Breast epithelium (tissue), 3 donors: Measurements from ENCODE around the gene APC.

ENCODE experiments used
- POLR2A ChIP-seq: fragments of 450-650 bp; IDR thresholded peaks from one replicate; pipeline ENCODE4 v1.6.1; 2016; ENCODE audit warnings: antibody characterized with exemption, mild to moderate bottlenecking, moderate library complexity
- TF ChIP-seq, protein P1 (sequence below), 3 donors: fragments of 450-650 bp; IDR thresholded peaks; one replicate each; pipeline ENCODE4 v1.5.1; 2016 to 2017; ENCODE audit warnings: antibody characterized with exemption in 3 of 3, mild to moderate bottlenecking in 3 of 3, moderate library complexity in 3 of 3

- TF ChIP-seq POLR2A: no peak
- TF ChIP-seq, protein P1, sequence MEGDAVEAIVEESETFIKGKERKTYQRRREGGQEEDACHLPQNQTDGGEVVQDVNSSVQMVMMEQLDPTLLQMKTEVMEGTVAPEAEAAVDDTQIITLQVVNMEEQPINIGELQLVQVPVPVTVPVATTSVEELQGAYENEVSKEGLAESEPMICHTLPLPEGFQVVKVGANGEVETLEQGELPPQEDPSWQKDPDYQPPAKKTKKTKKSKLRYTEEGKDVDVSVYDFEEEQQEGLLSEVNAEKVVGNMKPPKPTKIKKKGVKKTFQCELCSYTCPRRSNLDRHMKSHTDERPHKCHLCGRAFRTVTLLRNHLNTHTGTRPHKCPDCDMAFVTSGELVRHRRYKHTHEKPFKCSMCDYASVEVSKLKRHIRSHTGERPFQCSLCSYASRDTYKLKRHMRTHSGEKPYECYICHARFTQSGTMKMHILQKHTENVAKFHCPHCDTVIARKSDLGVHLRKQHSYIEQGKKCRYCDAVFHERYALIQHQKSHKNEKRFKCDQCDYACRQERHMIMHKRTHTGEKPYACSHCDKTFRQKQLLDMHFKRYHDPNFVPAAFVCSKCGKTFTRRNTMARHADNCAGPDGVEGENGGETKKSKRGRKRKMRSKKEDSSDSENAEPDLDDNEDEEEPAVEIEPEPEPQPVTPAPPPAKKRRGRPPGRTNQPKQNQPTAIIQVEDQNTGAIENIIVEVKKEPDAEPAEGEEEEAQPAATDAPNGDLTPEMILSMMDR (IDR thresholded peaks at IDR 0.05): no peak
Measured at GRCh38 chr5:112776301-112776856, 38.7 kb downstream of the APC start.
